GM19025 (cell line): Measurements from ENCODE around the gene RAPGEF4.
A peak's percentile ranks its signal among the peaks of the same experiment; 100 is the strongest.
"Not testable (repeated sequence)": the region's sequence is repeated elsewhere in the genome, so short reads cannot be mapped to it uniquely, and the experiment has no call there.

Source experiments
- ATAC-seq: cut with Tn5 transposase; IDR thresholded peaks from one replicate; pipeline ENCODE4 v1.9.1; 2021; ENCODE audit warnings: mild to moderate bottlenecking, low read depth, moderate library complexity; ENCODE audit not compliant: unreplicated experiment

The RAPGEF4 gene

DNA sequence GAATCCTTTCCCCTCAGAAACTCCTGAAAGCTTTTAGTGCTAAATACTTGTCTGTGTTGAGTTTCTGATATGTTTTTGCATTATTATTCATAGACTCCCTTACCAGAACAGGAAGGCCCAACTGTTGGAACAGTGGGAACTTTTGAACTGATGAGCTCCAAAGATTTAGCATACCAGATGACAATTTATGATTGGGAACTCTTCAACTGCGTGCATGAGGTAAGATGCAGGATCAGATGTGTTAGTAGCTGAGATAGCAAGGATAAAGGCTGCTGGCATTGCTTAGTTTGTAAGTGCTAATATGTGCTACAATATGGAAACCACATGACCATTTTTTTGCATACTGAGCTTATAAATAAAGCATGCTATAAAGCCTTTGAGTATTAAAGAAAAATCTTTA, 290.8 kb downstream of the RAPGEF4 start:
- no peak for ATAC-seq

DNA sequence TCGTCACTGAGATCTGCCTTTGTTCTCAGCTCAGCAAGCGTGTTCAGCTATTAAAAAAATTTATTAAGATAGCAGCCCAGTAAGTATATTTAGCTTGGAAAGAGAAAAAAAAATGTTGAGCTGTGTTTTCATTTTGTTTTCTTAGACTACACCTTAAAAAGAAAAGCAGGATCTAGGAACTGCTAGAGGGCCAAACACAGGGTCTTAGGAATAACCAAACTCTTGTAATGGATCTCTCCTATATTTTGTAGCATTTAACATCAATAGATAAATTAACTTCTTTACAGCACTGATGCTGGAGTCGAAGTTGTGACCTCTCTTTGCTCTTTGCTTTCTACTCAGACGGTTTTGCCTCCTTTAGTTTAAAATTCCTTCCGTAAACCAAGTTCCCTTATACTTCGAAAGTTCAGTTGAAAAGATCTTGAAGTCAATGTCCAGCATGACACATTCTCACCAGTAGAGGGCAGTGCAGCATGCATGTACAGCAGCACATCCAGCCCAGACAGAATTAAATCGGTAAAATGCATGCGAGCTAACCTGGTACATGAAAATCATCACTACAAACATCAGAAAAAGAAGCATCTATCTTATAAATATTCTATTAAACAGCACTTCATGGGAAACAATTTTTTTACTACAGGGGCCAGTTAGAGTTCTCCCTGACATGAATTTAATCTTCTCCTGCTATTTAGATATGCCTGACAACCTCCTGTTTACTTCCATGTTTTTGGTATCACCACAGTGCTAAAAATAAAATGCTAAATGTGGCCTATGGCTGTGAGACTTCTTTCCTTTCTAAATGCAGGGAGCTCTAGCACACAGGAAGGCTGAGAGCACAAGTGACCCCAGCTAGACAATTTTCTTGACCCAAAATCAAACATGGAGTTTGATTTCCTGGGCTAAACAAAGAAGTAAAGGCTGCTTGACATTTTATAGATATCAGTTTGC, 291.8 kb downstream of the RAPGEF4 start:
- no peak for ATAC-seq

- ATAC-seq = no peak
Measured at GRCh38 chr2:173028141-173028540, 292.5 kb downstream of the RAPGEF4 start.

GRCh38 chr2:173028671-173029070, 293.0 kb downstream of the RAPGEF4 start:
- ATAC-seq = no peak

DNA sequence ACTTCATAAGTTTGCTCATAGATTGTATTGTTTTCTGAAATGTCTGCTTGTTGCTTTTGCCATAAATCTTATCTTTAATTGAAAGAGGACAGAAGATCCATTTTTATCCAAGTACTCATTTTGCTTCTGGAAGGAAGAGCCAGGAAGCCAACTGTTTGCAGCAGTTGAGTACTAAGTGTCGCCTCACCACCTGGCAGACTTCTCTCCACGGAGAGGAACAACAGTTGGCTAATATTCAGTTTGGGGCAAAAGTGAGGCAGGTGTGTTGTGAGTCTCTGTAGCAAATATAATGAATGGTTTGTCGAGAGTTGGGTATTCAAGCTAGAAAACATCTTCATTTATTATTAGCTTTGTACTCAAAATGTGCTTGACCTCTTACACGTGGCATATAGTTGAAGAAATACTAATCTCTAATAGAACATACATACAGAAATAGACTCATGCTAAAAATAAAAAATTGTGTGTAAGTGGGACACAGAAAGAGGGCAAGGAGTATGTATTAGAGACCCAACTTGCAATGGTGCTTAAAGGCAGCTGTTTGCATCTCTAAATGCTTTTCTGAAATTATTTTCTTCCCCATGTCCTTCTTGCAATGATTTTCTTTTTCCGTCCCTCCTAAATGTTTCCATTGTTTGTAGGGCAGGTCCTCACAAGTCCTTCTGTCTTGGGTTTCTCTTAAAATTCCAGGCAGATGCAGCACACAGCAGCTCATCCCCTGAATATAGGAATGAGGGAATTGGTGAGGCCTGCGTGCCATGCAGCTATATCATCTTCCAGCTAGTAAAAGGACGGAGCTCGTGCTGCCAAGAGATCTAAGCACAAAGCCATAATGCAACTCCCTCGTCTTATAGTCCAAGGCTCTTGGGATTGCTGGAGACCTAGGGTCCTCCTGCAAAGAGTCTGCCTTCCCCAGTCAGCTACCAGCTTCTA, 295.2 kb downstream of the RAPGEF4 start:
- no peak for ATAC-seq

DNA sequence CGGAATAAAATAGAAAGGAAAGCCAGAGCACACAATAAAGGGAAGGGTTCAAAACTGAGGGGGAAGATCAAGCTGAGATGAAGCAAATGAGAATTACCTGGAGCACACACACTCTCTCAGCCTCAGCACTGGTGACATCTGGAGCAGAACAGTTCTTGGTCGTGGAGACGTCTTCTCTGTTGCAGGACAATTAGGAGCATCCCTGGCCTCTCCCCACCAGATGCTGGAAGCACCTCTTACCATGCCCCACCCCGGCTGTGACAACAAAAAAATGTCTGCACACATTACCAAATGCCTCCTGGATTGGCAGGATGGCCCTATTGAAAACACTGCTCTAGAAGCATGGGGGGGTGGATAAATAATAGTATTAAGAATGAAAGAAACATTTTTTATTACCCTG, 296.4 kb downstream of the RAPGEF4 start:
- no peak for ATAC-seq

- ATAC-seq = no peak
Measured at GRCh38 chr2:173033084-173033483, 297.4 kb downstream of the RAPGEF4 start.

GRCh38 chr2:173034143-173034542, 298.5 kb downstream of the RAPGEF4 start:
- ATAC-seq = no peak

DNA sequence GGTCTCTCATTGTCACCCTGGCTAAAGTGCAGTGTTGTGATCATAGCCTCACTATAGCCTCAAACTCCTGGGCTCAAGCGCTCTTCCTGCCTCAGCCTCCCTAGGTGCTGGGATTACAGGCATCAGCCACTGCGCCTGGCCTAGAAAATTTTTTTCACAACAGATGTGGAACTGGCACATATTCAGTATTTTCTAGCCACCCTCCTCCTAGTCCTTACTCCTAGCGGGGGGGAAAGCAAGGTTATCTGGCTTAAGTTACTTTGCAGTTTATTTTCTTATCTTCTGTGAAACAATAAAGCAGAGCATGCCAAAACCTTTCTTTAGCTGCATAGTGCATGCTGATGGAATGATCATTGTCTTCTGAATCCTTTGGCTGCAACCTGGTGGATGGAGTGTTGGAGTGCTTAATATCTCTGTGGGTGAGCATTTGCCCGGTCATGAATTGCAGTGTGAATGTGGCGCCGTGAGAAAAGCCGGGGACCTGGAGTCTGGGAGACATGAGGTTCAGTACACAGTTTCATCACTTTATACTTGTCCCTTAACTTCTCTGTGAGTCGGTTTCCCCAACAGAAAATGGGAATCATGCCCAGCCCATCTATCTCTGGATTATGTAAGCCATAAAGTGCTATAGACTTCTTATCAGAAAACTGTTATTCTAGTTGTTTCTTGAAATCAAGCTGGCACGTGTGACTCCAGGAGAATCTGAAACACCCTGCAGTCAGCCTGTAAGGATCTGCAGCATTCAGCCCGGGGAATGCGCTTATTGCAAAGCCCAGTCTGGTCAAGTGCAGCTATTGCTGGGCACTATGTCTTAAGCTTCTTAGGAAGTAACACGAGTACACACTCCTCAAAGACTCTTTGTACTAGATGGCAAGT, 301.8 kb downstream of the RAPGEF4 start:
- ATAC-seq = no peak

- not testable (repeated sequence) for ATAC-seq
Measured at GRCh38 chr2:173038257-173038656, 302.6 kb downstream of the RAPGEF4 start.

- no peak for ATAC-seq
Measured at GRCh38 chr2:173040729-173041128, 305.1 kb downstream of the RAPGEF4 start.

DNA sequence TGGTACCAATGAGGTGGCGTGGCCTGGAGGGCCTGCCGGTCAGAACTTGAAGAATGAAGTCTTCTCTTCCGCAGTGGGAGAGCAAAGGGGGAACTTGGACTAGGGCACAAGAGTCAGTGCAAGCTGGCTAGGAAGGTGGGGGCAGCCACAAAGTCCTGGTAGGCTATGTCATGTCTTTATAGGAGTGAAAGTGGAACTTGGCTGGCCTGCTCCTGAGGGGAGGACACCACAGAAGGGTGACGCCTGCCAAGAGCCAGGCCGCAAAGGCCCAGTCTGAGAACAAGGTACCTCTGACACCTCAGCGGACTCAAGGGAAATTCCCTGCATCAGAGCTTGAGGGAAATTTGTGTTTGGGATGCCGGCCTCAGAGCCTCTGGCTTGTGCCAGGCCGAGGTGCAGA, 307.8 kb downstream of the RAPGEF4 start:
- no peak for ATAC-seq

DNA sequence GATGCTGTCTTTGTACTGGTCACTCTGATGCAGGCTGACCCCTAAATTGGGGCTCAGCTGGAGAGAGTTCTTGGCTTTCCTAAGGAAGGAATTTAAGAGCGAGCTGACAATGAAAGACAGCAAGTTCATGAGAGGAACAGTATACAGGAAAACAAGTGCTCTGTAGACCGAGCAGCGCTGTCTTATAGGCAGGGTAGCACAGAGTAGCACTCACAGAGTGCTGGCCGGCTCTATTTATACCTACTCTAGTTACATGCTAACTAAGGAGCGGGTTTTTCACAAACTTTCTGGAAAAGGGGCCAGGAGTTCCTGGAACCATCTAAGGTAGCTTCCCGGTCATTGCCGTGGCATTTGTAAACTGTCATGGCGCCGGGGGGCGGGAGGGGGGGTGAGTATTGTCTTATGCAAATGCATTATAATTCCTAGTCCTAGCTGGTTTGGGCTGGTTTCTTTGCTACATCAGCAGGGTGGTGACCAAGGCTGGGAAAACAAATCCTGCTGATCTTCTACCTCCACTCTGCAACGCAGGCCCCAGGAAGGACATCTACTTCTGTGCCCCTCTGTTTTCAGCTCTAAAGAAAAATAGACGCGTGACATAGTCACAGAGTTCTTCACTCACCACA, 308.4 kb downstream of the RAPGEF4 start:
- no peak for ATAC-seq

- ATAC-seq = no peak
Measured at GRCh38 chr2:173044686-173045085, 309.0 kb downstream of the RAPGEF4 start.

DNA sequence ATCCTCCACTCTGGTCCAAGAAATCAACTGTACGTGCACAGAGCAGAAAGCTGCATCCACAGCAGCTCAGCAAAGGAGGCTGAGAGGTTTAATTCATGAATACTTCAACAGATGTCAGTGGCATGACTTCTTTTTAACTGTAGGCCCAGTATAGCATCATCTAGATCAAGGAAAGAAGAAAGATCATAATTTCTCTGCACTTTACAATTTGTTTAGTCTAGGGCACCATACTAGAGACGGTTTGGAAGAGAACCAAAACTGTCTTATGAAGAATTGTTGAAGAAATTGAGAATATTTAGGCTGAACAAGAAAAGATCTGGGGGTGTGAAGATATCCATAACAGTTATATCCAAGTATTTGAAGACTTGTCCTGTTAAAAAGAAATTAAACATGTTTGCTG, 309.5 kb downstream of the RAPGEF4 start:
- no peak for ATAC-seq

DNA sequence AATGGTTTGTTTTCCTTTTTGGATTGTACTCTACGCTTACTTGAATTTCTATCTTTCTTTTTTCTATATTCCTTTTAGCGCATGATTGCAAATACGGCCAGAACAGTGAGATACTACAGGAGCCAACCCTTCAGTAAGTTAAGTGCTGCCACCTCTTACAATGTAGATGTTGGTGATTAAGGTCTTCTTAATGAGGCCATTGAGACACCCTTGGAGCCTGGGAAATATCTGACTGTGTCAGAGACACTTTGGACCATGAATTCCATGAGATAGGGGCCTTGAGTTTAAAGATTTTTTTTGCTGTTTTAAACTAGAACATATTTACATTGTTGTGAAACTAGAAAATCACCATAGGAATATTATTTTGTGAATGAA, 312.9 kb downstream of the RAPGEF4 start:
- ATAC-seq = no peak

DNA sequence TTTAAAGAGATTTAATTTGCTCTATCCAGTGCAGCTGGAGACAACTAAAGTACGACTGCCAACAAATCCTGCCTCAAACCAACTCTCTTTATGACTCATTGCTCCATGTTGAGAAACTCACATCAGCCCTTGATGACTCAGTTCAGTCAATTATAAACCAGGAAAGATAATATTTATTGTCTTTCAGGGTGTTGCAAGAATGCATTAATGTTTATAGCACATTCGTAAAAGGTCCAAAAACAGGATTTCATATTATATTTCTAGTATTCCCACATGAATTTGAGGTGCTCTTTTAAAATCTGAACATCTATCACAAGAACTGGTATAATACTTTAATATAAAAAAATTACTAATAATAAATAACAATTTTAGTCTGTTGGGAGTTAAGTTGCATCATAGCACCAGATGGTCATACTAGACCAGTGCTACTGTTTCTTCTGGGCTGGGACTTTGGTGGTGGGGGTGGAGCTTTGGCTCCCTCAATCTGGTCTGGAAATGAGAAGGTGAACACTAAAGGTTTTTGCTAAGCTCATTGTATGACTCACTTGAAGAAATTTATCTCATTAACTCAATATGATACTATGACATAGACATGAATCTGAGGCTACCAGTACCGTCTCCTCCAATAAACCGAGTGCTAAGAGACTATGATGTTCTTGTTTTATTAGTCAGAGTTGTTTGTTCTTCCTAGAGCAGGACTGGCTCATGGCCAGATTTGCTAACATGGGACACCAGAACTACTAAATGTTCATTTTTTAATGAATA, 313.4 kb downstream of the RAPGEF4 start:
- ATAC-seq = peak; percentile 74

GRCh38 chr2:173049831-173050230, 314.2 kb downstream of the RAPGEF4 start:
- ATAC-seq = no peak

DNA sequence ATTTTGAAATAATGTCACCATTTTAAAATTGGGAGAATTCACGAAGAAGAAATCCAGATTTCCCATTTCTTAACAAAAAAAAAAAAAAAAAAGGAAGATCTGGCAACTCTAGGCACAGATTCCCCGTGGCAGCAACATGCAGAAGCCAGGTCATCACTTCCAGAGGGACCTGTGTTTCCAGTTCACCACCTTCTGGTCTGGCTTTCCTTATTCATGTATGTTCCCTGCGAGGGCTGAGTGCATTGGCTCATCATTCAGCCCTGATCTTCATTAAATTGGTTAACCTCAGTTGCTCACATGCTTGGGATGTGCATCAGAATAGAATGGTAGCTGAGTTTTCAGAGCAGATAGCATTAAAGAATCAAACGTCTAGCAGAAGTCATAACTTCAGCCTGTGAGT, 315.0 kb downstream of the RAPGEF4 start:
- no peak for ATAC-seq
